Left lung (tissue), 10 donors: Measurements from ENCODE around the gene MLPH. TPM values are rescaled to one million over a fixed set of nuclear protein-coding genes. Genes with fewer than 3 reads are reported as not detected.
A peak's percentile ranks its signal among the peaks of the same experiment; 100 is the strongest.
"Not testable (repeated sequence)": the region's sequence is repeated elsewhere in the genome, so short reads cannot be mapped to it uniquely, and the experiment has no call there.

Source experiments
- ATAC-seq: fragments of 200-7000 bp; cut with Tn5 transposase; one replicate; pipeline ENCODE4 v1.9.1; 2020; ENCODE audit warnings: moderate library complexity
- DNase-seq, 4 donors: peaks; one replicate each; pipeline ENCODE4 v3.0.0-alpha.2; 2013 to 2020
- H3K27ac ChIP-seq, 2 donors: fragments of 200-600 bp; sonication (generic) in 1 of 2; one replicate each; pipeline versions ENCODE4 v1.5.0 to v1.8.0; 2020 to 2021
- H3K27me3 ChIP-seq, 2 donors: fragments of 200-600 bp; sonication (generic) in 1 of 2; one replicate each; pipeline versions ENCODE4 v1.5.0 to v1.8.0; 2020 to 2021
- H3K36me3 ChIP-seq, 2 donors: fragments of 200-600 bp; sonication (generic) in 1 of 2; one replicate each; pipeline versions ENCODE4 v1.5.0 to v1.8.0; 2020 to 2021
- H3K4me1 ChIP-seq, 2 donors: fragments of 200-600 bp; one replicate each; pipeline ENCODE4 v1.8.0; 2021
- H3K4me3 ChIP-seq, 2 donors: fragments of 200-600 bp; sonication (generic) in 1 of 2; one replicate each; pipeline versions ENCODE4 v1.5.0 to v1.8.0; 2020 to 2021; ENCODE audit warnings: mild to moderate bottlenecking in 1 of 2
- H3K9me3 ChIP-seq, 2 donors: fragments of 200-600 bp; sonication (generic) in 1 of 2; one replicate each; pipeline versions ENCODE4 v1.5.0 to v1.8.0; 2020 to 2021
- intact Hi-C, 2 donors: fragments of 100-400 bp; cut with DNase I; formaldehyde crosslinking; loops; one replicate each; pipeline versions ENCODE4 v1.11.2 to v1.14.2; 2022
- polyA plus RNA-seq, 6 donors: library from polyadenylated mRNA; unstranded; fragments of 120-200 nt; gene quantifications; one replicate each; pipeline ENCODE4 v1.2.1, GENCODE V29; 2013; ENCODE audit not compliant: insufficient read length in 6 of 6
- total RNA-seq, 2 donors: library from RNA; stranded (reverse); fragmentation: NEBNext Ultra II Directional; extraction: Animal tissue kit (Norgen Biotek cat#: 25700); gene quantifications; one replicate each; pipeline ENCODE4 v1.2.1, GENCODE V29; 2021
- TF ChIP-seq, protein P1 (sequence below), 2 donors: fragments of 200-600 bp; sonication (generic) in 1 of 2; IDR thresholded peaks; one replicate each; pipeline versions ENCODE4 v1.5.0 to v1.8.0; 2021; ENCODE audit warnings: antibody characterized with exemption in 2 of 2
- donor health status: DM: no; HTN: yes; CAD: no.
- donor health status: DM: no; HTN: no; CAD: no.

The MLPH gene
- total and polyA plus RNA-seq, 8 donors, result 1.9 to 296 (median 3.2) TPM

DNA sequence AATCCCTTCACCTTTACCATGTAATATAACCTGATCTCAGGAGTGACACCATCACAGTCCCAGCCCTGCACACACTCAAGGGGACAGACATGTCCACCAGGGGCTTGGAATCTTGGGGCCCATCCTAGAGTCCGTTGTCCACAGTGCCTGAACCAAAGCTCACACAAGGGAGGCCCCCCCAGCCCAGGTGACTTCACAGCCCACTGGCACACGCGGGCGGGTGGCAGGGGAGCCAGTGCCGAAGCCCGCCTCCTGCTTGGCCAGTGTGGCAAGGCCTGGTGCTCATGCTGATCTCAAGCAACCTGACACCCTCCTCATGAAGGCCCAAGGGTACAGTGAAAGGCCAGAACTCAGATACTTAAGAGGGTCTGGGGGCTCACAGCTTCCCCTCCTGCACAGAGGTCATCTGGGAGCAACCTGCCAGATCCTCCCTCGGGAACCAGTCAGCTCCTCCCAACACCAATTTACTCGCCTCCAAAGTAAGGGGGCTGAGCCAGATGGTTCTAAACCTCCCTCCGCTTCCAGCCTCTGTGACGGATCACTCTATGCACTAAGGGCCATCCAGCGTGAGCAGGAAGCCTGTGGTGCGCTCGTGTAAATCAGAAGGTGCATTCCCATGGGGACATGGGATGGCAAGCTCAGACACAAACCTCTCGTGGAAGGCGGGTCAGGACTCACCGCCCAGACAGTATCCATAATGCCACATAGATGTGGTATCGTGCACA is 106.7 kb downstream of the MLPH start:
- Histone ChIP-seq H3K27me3 (no peaks in the 10 kb centered on the region), H3K27ac (no peak overlapping the region), H3K4me1 (peaks cover 3 to 25% of the 10 kb centered on the region in 2 donors), H3K4me3 (no peak overlapping the region), H3K9me3 (no peaks in the 10 kb centered on the region), H3K36me3 (no peaks in the 10 kb centered on the region)
- TF ChIP-seq, protein P1, sequence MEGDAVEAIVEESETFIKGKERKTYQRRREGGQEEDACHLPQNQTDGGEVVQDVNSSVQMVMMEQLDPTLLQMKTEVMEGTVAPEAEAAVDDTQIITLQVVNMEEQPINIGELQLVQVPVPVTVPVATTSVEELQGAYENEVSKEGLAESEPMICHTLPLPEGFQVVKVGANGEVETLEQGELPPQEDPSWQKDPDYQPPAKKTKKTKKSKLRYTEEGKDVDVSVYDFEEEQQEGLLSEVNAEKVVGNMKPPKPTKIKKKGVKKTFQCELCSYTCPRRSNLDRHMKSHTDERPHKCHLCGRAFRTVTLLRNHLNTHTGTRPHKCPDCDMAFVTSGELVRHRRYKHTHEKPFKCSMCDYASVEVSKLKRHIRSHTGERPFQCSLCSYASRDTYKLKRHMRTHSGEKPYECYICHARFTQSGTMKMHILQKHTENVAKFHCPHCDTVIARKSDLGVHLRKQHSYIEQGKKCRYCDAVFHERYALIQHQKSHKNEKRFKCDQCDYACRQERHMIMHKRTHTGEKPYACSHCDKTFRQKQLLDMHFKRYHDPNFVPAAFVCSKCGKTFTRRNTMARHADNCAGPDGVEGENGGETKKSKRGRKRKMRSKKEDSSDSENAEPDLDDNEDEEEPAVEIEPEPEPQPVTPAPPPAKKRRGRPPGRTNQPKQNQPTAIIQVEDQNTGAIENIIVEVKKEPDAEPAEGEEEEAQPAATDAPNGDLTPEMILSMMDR (IDR thresholded peaks at IDR 0.05), result no peak
- intact Hi-C loops, result no loop called here
- DNase-seq (no peak), ATAC-seq (no peak)

GRCh38 chr2:237594514-237594871 is 107.4 kb downstream of the MLPH start:
- peak; percentile 47 for ATAC-seq

GRCh38 chr2:237595829-237596519 is 108.9 kb downstream of the MLPH start:
- H3K36me3 ChIP-seq, DNase-seq, H3K4me3 ChIP-seq, H3K27ac ChIP-seq, ATAC-seq, intact Hi-C loops, H3K9me3 ChIP-seq, H3K27me3 ChIP-seq: not testable (repeated sequence)
- peaks cover 10 to 25% of the 10 kb centered on the region in 2 donors for H3K4me1 ChIP-seq

More at GRCh38 chr2:237594514-237594871, 107.4 kb downstream of the MLPH start:
- no peaks in the 10 kb centered on the region for H3K27me3 ChIP-seq
- no peaks in the 10 kb centered on the region for H3K36me3 ChIP-seq
- H3K9me3 ChIP-seq, result no peaks in the 10 kb centered on the region
- intact Hi-C loops, result no loop called here
- H3K4me3 ChIP-seq, result no peak overlapping the region
- H3K4me1 ChIP-seq, result peaks cover 3 to 25% of the 10 kb centered on the region in 2 donors
- DNase-seq, result no peak
- peak overlapping the region; percentile 51 to 65 for H3K27ac ChIP-seq
- TF ChIP-seq, protein P1 (IDR thresholded peaks at IDR 0.05), result no peak

DNA sequence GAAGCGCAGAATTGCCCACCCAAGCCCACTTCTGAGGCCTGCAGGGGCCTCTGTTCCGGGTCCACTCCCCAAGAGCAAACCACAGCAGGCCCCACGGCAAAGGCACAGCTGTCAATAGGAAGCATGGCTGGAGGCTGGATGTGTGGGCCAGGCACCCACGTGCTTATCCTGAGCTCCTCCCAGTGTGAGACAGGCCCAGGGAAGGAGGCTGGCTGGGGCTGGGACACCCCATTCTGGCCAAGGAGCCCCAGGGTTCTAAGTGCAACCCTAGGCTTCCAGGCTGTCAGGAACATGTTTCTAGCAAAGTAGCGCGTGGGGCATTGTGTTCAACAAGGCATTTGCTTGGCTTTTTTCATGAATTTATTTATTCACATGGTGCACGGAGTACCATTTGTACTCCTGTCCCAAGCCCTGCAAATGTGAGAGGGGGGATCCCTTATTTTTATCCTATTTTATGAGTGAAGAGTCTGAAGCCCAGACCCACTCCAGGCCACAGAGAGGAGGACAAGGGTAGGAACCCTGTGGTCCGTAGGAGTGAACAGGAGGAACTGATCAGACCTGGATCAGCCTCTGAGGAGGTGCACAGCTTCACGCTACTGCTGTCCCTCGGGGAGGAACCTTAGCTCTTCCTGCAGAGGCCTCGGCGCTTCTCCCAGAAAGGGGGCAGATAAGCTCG is 109.6 kb downstream of the MLPH start:
- Histone ChIP-seq H3K36me3 (no peaks in the 10 kb centered on the region), H3K4me1 (peaks cover 10 to 19% of the 10 kb centered on the region in 2 donors), H3K27me3 (no peaks in the 10 kb centered on the region), H3K4me3 (no peak overlapping the region), H3K27ac (no peak overlapping the region), H3K9me3 (no peaks in the 10 kb centered on the region)
- TF ChIP-seq, protein P1 (IDR thresholded peaks at IDR 0.05), result no peak
- intact Hi-C loops, result no loop called here
- no peak for DNase-seq
- no peak for ATAC-seq

- Histone ChIP-seq H3K4me1 (peaks cover 10 to 15% of the 10 kb centered on the region in 2 donors), H3K9me3 (no peaks in the 10 kb centered on the region), H3K4me3 (no peak overlapping the region), H3K36me3 (no peaks in the 10 kb centered on the region), H3K27ac (no peak overlapping the region), H3K27me3 (no peaks in the 10 kb centered on the region)
- ATAC-seq (no peak), DNase-seq (no peak)
- intact Hi-C loops, result no loop called here
- TF ChIP-seq, protein P1 (IDR thresholded peaks at IDR 0.05), result no peak
Measured at GRCh38 chr2:237597196-237598145, 110.4 kb downstream of the MLPH start.
